Activated T-helper 1 cell treated with anti-CD3 and anti-CD28 coated beads, Interleukin-2, amount 50 U/mL, for 16 hours (primary cell): ENCODE results near the gene PKNOX2.
A peak's percentile ranks its signal among the peaks of the same experiment; 100 is the strongest.

Experiments used
- DNase-seq, 2 donors: peaks; one replicate each; pipeline ENCODE4 v3.0.0-alpha.2; 2020; ENCODE audit warnings: low read depth in 1 of 2, low spot score in 1 of 2

The PKNOX2 gene

GRCh38 chr11:125164422-125165110 lies at the start of gene PKNOX2:
TSS of gene PKNOX2 (plus strand) at chr11:125164751. CDS start at chr11:125351306, 186,555 bp downstream.
- peak; percentile 25 to 42 for DNase-seq

- no peak for DNase-seq
Observed at GRCh38 chr11:125117429-125117828, 47.1 kb upstream of the PKNOX2 start.

GRCh38 chr11:125123194-125123946 lies 41.2 kb upstream of the PKNOX2 start:
- no peak for DNase-seq

GRCh38 chr11:125123947-125124617 lies 40.5 kb upstream of the PKNOX2 start:
- no peak for DNase-seq

- no peak for DNase-seq
Observed at GRCh38 chr11:125124618-125124992, 39.9 kb upstream of the PKNOX2 start.

GRCh38 chr11:125128450-125128849 lies 36.1 kb upstream of the PKNOX2 start:
- no peak for DNase-seq

- DNase-seq = no peak
Observed at GRCh38 chr11:125129316-125129993, 35.1 kb upstream of the PKNOX2 start.

GRCh38 chr11:125132071-125132470 lies 32.5 kb upstream of the PKNOX2 start:
- no peak for DNase-seq

GRCh38 chr11:125132596-125132995 lies 32.0 kb upstream of the PKNOX2 start:
- no peak for DNase-seq

GRCh38 chr11:125136001-125136400 lies 28.6 kb upstream of the PKNOX2 start:
- no peak for DNase-seq

GRCh38 chr11:125138966-125139365 lies 25.6 kb upstream of the PKNOX2 start:
- DNase-seq = no peak

- DNase-seq = no peak
Observed at GRCh38 chr11:125139778-125140177, 24.8 kb upstream of the PKNOX2 start.

GRCh38 chr11:125140233-125140632 lies 24.3 kb upstream of the PKNOX2 start:
- DNase-seq = no peak

- no peak for DNase-seq
Observed at GRCh38 chr11:125141178-125141577, 23.4 kb upstream of the PKNOX2 start.

- DNase-seq = peak; percentile 41 to 46
Observed at GRCh38 chr11:125141686-125142535, 22.6 kb upstream of the PKNOX2 start.

- no peak for DNase-seq
Observed at GRCh38 chr11:125146232-125146631, 18.3 kb upstream of the PKNOX2 start.

GRCh38 chr11:125147280-125147679 lies 17.3 kb upstream of the PKNOX2 start:
- DNase-seq = no peak

GRCh38 chr11:125148011-125148410 lies 16.5 kb upstream of the PKNOX2 start:
- DNase-seq = no peak

GRCh38 chr11:125148743-125149142 lies 15.8 kb upstream of the PKNOX2 start:
- no peak for DNase-seq

GRCh38 chr11:125153837-125154236 lies 10.7 kb upstream of the PKNOX2 start:
- no peak for DNase-seq
